Neuron (in vitro differentiated cells): ENCODE measurements around the gene RYR1.

Experiments
- H2AFZ ChIP-seq: one replicate; pipeline ENCODE4 v1.6.1; 2013; ENCODE audit warnings: low read depth, mild to moderate bottlenecking, inconsistent platforms, low read length, moderate library complexity
- H3K27me3 ChIP-seq: one replicate; pipeline ENCODE4 v1.6.1; 2013; ENCODE audit warnings: low read length; ENCODE audit not compliant: insufficient read depth
- H3K36me3 ChIP-seq: one replicate; pipeline ENCODE4 v1.6.1; 2013; ENCODE audit warnings: low read length; ENCODE audit not compliant: insufficient read depth
- H3K4me1 ChIP-seq: one replicate; pipeline ENCODE4 v1.6.1; 2013; ENCODE audit warnings: low read length; ENCODE audit not compliant: insufficient read depth
- H3K4me3 ChIP-seq: 2 replicates; pipeline ENCODE4 v1.5.1; 2013; ENCODE audit warnings: mild to moderate bottlenecking, low read length, moderate library complexity
- H3K9me3 ChIP-seq: one replicate; pipeline ENCODE4 v1.6.1; 2013; ENCODE audit warnings: low read length

The RYR1 gene

GRCh38 chr19:38442736-38443135, 9.2 kb downstream of the RYR1 start:
- Histone ChIP-seq H3K4me1 (no peaks in the 10 kb centered on the region), H2AFZ (no peak overlapping the region), H3K4me3 (no peak overlapping the region), H3K9me3 (no peaks in the 10 kb centered on the region), H3K27me3 (no peaks in the 10 kb centered on the region), H3K36me3 (no peaks in the 10 kb centered on the region)

DNA sequence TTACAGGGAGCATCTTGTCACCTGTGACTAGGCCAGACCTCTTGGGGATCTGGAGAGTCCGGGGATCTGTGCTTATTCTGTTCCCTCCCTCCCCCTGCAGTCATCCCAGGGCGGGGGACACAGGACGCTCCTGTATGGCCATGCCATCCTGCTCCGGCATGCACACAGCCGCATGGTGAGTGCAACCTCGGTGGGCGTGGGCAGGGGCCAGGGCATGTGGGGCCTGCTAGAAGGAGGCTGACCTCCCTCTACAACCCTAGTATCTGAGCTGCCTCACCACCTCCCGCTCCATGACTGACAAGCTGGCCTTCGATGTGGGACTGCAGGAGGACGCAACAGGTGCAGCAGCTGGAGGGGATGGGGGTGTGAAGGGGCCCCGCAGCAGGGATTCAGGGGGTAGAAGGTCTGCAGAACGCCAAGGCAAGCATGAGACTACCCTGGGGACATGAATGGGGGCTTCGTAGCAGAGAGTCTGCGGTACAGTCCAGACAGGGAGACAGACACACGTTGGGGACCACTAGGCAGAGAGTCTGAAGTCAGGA, 10.0 kb downstream of the RYR1 start:
- Histone ChIP-seq H3K27me3 (no peaks in the 10 kb centered on the region), H3K36me3 (no peaks in the 10 kb centered on the region), H2AFZ (no peak overlapping the region)

DNA sequence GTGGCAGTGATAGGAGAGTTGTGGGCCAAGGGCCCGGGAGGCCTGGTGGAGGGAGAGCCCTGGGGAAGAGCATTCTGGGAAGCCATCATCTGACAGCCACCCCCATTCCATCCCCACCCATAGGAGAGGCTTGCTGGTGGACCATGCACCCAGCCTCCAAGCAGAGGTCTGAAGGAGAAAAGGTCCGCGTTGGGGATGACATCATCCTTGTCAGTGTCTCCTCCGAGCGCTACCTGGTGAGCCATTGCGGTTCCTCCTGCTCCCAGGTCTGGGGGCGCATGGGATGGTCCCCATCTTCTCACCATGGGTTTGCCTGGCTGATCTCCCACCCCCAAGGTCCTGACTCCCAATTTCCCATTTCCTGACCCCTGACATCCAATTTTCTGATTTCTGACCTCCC, 10.5 kb downstream of the RYR1 start:
- H2AFZ ChIP-seq = no peak overlapping the region
- H3K36me3 ChIP-seq = no peaks in the 10 kb centered on the region
- H3K9me3 ChIP-seq = no peaks in the 10 kb centered on the region
- no peaks in the 10 kb centered on the region for H3K4me1 ChIP-seq
- no peaks in the 10 kb centered on the region for H3K27me3 ChIP-seq
- no peak overlapping the region for H3K4me3 ChIP-seq

More for the DNA sequence above, 10.0 kb downstream of the RYR1 start:
- Histone ChIP-seq H3K9me3 (no peaks in the 10 kb centered on the region), H3K4me1 (no peaks in the 10 kb centered on the region), H3K4me3 (no peak overlapping the region)

GRCh38 chr19:38445362-38445761, 11.9 kb downstream of the RYR1 start:
- H3K9me3 ChIP-seq = no peaks in the 10 kb centered on the region
- H2AFZ ChIP-seq = no peak overlapping the region
- no peaks in the 10 kb centered on the region for H3K36me3 ChIP-seq
- no peaks in the 10 kb centered on the region for H3K4me1 ChIP-seq
- no peaks in the 10 kb centered on the region for H3K27me3 ChIP-seq
- H3K4me3 ChIP-seq = no peak overlapping the region

DNA sequence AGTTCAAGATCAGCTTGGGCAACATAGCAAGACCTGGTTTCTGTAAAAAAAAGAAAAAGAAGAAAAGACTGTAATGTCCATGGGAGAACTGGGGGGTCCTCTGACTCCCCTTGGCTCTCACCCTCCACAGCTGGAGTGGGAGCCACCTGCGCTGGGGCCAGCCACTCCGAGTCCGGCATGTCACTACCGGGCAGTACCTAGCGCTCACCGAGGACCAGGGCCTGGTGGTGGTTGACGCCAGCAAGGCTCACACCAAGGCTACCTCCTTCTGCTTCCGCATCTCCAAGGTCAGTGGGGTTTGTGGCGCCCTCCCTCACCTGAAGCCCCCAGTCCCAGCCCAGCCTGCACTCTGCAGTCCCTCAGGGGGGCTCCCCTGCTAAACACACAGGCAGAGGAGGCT, 14.7 kb downstream of the RYR1 start:
- Histone ChIP-seq H2AFZ (no peak overlapping the region), H3K4me1 (no peaks in the 10 kb centered on the region), H3K36me3 (no peaks in the 10 kb centered on the region)

DNA sequence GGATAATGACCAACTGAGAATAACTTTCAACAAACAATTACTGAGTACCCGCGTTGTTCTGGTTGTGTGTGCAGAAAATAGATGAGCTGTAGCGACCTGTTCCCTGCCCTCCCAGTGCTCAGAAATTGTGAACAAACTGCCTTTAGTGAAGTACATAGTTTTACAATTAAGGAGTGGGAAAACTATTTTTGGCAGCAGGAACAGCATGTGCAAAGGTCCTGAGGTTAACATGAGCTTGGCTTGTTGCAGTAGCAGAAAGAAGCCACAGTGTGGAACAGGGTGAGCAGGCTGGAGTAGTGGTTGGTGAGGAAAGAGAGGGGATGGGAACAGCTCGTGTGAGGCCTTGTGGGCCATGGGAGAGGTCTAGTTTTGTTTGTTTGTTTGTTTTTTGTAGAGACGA, 16.0 kb downstream of the RYR1 start:
- no peaks in the 10 kb centered on the region for H3K27me3 ChIP-seq
- no peaks in the 10 kb centered on the region for H3K9me3 ChIP-seq
- H3K36me3 ChIP-seq = no peaks in the 10 kb centered on the region
- H3K4me3 ChIP-seq = no peak overlapping the region
- no peak overlapping the region for H2AFZ ChIP-seq
- no peaks in the 10 kb centered on the region for H3K4me1 ChIP-seq

More for the DNA sequence above, 14.7 kb downstream of the RYR1 start:
- no peaks in the 10 kb centered on the region for H3K27me3 ChIP-seq
- H3K9me3 ChIP-seq = no peaks in the 10 kb centered on the region
- no peak overlapping the region for H3K4me3 ChIP-seq

DNA sequence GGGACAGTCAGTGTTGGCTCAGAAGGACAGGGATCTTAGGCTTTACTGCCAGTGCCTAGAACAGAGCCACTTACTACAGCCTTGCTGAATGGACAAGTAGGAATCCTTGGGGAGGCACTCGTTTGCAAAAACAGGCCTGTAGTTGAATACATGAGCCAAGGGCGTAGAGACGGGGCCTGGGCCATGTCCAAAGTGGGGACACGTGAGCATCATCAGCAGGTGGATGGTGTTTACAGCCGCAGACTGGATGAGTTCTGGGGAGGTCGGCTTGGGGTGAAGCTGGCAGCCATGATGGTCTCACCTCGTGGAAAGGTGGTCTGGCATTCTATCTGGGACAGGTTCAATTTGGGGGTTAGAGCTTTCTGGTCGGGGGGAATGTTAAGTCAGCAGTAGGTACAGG, 17.5 kb downstream of the RYR1 start:
- no peaks in the 10 kb centered on the region for H3K36me3 ChIP-seq
- H2AFZ ChIP-seq = no peak overlapping the region
- no peaks in the 10 kb centered on the region for H3K27me3 ChIP-seq
- H3K9me3 ChIP-seq = no peaks in the 10 kb centered on the region
- no peaks in the 10 kb centered on the region for H3K4me1 ChIP-seq
- H3K4me3 ChIP-seq = no peak overlapping the region

DNA sequence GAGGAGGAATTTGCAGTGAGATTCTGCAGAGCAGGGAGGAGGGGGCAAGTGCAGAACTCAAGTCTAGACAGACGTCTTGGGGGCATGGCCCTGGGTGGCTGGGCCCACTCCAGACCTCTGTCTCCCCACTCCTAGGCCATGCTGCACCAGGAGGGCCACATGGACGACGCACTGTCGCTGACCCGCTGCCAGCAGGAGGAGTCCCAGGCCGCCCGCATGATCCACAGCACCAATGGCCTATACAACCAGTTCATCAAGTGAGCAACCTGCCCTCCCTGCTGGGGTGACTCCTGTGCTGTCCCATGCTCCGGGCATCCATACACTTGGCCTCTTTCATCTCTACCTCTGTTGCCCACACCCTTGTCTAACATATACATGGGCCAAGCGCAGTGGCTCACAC, 18.1 kb downstream of the RYR1 start:
- H3K9me3 ChIP-seq = no peaks in the 10 kb centered on the region
- H3K4me3 ChIP-seq = no peak overlapping the region
- no peaks in the 10 kb centered on the region for H3K27me3 ChIP-seq
- H3K4me1 ChIP-seq = no peaks in the 10 kb centered on the region
- H2AFZ ChIP-seq = no peak overlapping the region
- H3K36me3 ChIP-seq = no peaks in the 10 kb centered on the region

GRCh38 chr19:38452430-38453366, 19.2 kb downstream of the RYR1 start:
- Histone ChIP-seq H3K36me3 (no peaks in the 10 kb centered on the region), H3K9me3 (no peaks in the 10 kb centered on the region), H2AFZ (no peak overlapping the region), H3K4me3 (no peak overlapping the region), H3K27me3 (no peaks in the 10 kb centered on the region), H3K4me1 (no peaks in the 10 kb centered on the region)

GRCh38 chr19:38453596-38453995, 20.1 kb downstream of the RYR1 start:
- no peak overlapping the region for H2AFZ ChIP-seq
- no peaks in the 10 kb centered on the region for H3K4me1 ChIP-seq
- no peaks in the 10 kb centered on the region for H3K9me3 ChIP-seq
- no peaks in the 10 kb centered on the region for H3K36me3 ChIP-seq
- H3K4me3 ChIP-seq = no peak overlapping the region
- H3K27me3 ChIP-seq = no peaks in the 10 kb centered on the region

DNA sequence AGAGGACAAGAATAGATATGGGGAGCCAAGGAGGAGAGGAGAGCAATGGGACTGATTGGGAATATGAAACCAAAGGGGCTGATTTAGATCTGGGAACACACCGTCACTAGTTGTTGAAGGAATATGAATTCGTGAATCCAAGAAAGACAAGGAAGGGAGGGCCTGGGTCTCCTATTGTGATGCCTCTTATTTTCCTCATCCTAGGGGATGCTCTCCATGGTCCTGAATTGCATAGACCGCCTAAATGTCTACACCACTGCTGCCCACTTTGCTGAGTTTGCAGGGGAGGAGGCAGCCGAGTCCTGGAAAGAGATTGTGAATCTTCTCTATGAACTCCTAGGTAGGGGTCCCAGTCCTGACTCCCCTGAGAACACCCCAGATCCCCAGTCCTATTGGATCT, 21.5 kb downstream of the RYR1 start:
- no peaks in the 10 kb centered on the region for H3K9me3 ChIP-seq

DNA sequence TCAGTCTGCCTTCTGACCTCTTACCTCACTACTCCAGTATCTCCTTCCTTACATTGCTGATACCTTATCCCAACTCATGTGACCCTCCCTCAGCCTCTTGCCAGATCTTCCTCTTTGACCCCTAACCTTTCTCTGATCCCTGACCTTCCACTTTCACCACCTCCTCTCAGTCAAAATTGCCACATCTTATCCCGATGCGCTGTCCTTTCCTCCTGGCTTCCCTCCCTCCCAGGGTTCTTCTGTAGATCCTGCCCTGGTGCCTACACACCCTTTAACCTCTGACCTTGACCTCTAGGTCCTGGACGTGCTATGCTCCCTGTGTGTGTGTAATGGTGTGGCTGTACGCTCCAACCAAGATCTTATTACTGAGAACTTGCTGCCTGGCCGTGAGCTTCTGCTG, 23.7 kb downstream of the RYR1 start:
- Histone ChIP-seq H3K36me3 (no peaks in the 10 kb centered on the region), H2AFZ (no peak overlapping the region), H3K9me3 (no peaks in the 10 kb centered on the region), H3K27me3 (no peaks in the 10 kb centered on the region), H3K4me1 (no peaks in the 10 kb centered on the region), H3K4me3 (no peak overlapping the region)

More for the DNA sequence above, 21.5 kb downstream of the RYR1 start:
- H3K36me3 ChIP-seq = no peaks in the 10 kb centered on the region
- H3K4me1 ChIP-seq = no peaks in the 10 kb centered on the region
- H2AFZ ChIP-seq = no peak overlapping the region
- H3K4me3 ChIP-seq = no peak overlapping the region
- H3K27me3 ChIP-seq = no peaks in the 10 kb centered on the region

DNA sequence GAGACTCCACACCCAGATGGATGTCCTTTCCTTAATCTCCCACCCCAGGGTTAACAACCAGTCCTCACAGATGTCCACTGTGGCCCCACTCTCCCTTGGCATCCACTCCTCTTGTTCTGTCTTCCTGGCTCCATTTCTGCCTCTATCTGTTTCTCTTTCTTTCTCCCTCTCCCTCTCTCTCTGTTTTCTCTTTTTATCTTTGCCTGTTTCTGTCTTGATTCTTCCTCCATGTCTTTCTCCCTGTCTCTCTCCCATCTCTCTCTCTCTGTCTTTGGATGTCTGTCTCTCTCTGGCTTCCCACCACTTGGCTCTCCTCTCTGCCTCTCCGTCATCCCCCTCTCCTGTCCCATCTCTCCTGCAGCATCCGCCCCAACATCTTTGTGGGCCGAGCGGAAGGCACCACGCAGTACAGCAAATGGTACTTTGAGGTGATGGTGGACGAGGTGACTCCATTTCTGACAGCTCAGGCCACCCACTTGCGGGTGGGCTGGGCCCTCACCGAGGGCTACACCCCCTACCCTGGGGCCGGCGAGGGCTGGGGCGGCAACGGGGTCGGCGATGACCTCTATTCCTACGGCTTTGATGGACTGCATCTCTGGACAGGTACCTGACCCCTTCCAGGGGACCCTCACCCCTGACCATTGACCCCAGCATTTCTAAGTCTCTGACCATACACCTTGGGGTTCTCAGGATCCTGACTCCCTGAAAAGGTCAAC, 24.4 kb downstream of the RYR1 start:
- Histone ChIP-seq H2AFZ (no peak overlapping the region), H3K4me1 (no peaks in the 10 kb centered on the region), H3K9me3 (no peaks in the 10 kb centered on the region), H3K4me3 (no peak overlapping the region), H3K27me3 (no peaks in the 10 kb centered on the region), H3K36me3 (no peaks in the 10 kb centered on the region)
